Measurements from ENCODE around the gene RTEL1.
"Not testable (repeated sequence)": the region's sequence is repeated elsewhere in the genome, so short reads cannot be mapped to it uniquely, and the experiment has no call there.

Gene RTEL1

GRCh38 chr20:63701051-63701328 is 42.9 kb downstream of the RTEL1 start:
- no peak for DNase-seq

GRCh38 chr20:63701329-63702035 is 43.4 kb downstream of the RTEL1 start:
- DNase-seq, result no peak

GRCh38 chr20:63702036-63702665 is 44.0 kb downstream of the RTEL1 start:
- DNase-seq, result no peak

GRCh38 chr20:63702751-63703470 is 44.8 kb downstream of the RTEL1 start:
- DNase-seq, result no peak

GRCh38 chr20:63703471-63703975 is 45.4 kb downstream of the RTEL1 start:
- no peak for DNase-seq

- no peak for DNase-seq
Measured at GRCh38 chr20:63703976-63704748, 46.0 kb downstream of the RTEL1 start.

GRCh38 chr20:63704749-63705117 is 46.6 kb downstream of the RTEL1 start:
- no peak for DNase-seq

GRCh38 chr20:63705232-63706026 is 47.3 kb downstream of the RTEL1 start:
- no peak for DNase-seq

GRCh38 chr20:63706027-63706695 is 48.0 kb downstream of the RTEL1 start:
- DNase-seq, result no peak

GRCh38 chr20:63706852-63707557 is 48.9 kb downstream of the RTEL1 start:
- DNase-seq, result peak; percentile 74

- DNase-seq, result peak; percentile 92
Measured at GRCh38 chr20:63707558-63708300, 49.6 kb downstream of the RTEL1 start, which contains the start of the genes ARFRP1 and ZGPAT. Gene ARFRP1 (minus strand): TSS chr20:63707976. CDS start chr20:63707091, 885 bp downstream. Gene ZGPAT (plus strand): TSS chr20:63708039. CDS start chr20:63708581, 542 bp downstream.

- DNase-seq, result no peak
Measured at GRCh38 chr20:63708301-63709148, 50.4 kb downstream of the RTEL1 start.

GRCh38 chr20:63709149-63709527 is 51.0 kb downstream of the RTEL1 start:
- no peak for DNase-seq

GRCh38 chr20:63711085-63711645 is 53.1 kb downstream of the RTEL1 start:
- no peak for DNase-seq

GRCh38 chr20:63712191-63712590 is 54.1 kb downstream of the RTEL1 start:
- no peak for DNase-seq

- no peak for DNase-seq
Measured at GRCh38 chr20:63714858-63715257, 56.7 kb downstream of the RTEL1 start.

GRCh38 chr20:63718996-63719395 is 60.9 kb downstream of the RTEL1 start:
- no peak for DNase-seq

GRCh38 chr20:63722967-63723622 is 65.0 kb downstream of the RTEL1 start:
- DNase-seq, result not testable (repeated sequence)

Measured in CD4-positive, alpha-beta T cell treated with Interleukin-17A for 4 hours (primary cell).